SK-N-SH treated with all-trans-retinoic acid at 6 μM for 48 hours (cell line): Measurements from ENCODE around the gene FBXO24.

ENCODE experiments used
- ATAC-seq: fragments of 200-7000 bp; cut with Tn5 transposase; 3 replicates; pipeline ENCODE4 v1.9.1; 2020; ENCODE audit warnings: mild to moderate bottlenecking, moderate library complexity
- ARNTL ChIP-seq: fragments of 450-650 bp; formaldehyde crosslinking; IDR thresholded peaks from 2 replicates; pipeline ENCODE4 v1.5.0; 2020; ENCODE audit warnings: low read depth, mild to moderate bottlenecking, moderate library complexity, borderline replicate concordance
- BACH2 ChIP-seq: fragments of 250-450 bp; sonication (Bioruptor Pico); IDR thresholded peaks from 2 replicates; pipeline ENCODE4 v1.9.0; 2021; ENCODE audit warnings: mild to moderate bottlenecking, borderline replicate concordance
- CSDC2 ChIP-seq: fragments of 250-450 bp; sonication (Bioruptor Pico); IDR thresholded peaks from 2 replicates; pipeline ENCODE4 v1.5.0; 2020; ENCODE audit warnings: mild to moderate bottlenecking, moderate library complexity
- ESRRG ChIP-seq: fragments of 250-450 bp; sonication (Bioruptor Pico); IDR thresholded peaks from 2 replicates; pipeline ENCODE4 v1.6.1; 2021; ENCODE audit warnings: mild to moderate bottlenecking
- GLIS3 ChIP-seq: fragments of 250-450 bp; sonication (Bioruptor Pico); IDR thresholded peaks from 2 replicates; pipeline ENCODE4 v1.5.0; 2020; ENCODE audit warnings: mild to moderate bottlenecking, moderate library complexity
- ISL1 ChIP-seq: fragments of 250-450 bp; sonication (Bioruptor Pico); IDR thresholded peaks from 2 replicates; pipeline ENCODE4 v2.1.2; 2022; ENCODE audit warnings: mild to moderate bottlenecking, moderate library complexity
- OSR1 ChIP-seq: fragments of 250-450 bp; sonication (Bioruptor Pico); IDR thresholded peaks from 2 replicates; pipeline ENCODE4 v1.8.0; 2022; ENCODE audit warnings: moderate library complexity, mild to moderate bottlenecking, inconsistent platforms
- PPARA ChIP-seq: fragments of 250-450 bp; sonication (Bioruptor Pico); IDR thresholded peaks from 2 replicates; pipeline ENCODE4 v1.5.0; 2020; ENCODE audit warnings: mild to moderate bottlenecking, borderline replicate concordance
- RARB ChIP-seq: fragments of 250-450 bp; sonication (Bioruptor Pico); IDR thresholded peaks from 2 replicates; pipeline ENCODE4 v1.8.0; 2021; ENCODE audit warnings: mild to moderate bottlenecking, moderate library complexity
- SNAI2 ChIP-seq: fragments of 250-450 bp; sonication (Bioruptor Pico); IDR thresholded peaks from 2 replicates; pipeline ENCODE4 v1.5.0; 2020; ENCODE audit warnings: mild to moderate bottlenecking, moderate library complexity
- TSHZ2 ChIP-seq: fragments of 250-450 bp; sonication (Bioruptor Pico); IDR thresholded peaks from 2 replicates; pipeline ENCODE4 v1.5.0; 2020; ENCODE audit warnings: mild to moderate bottlenecking, moderate library complexity
- ZC3H10 ChIP-seq: fragments of 250-450 bp; sonication (Bioruptor Pico); IDR thresholded peaks from 2 replicates; pipeline ENCODE4 v1.5.1; 2021; ENCODE audit warnings: mild to moderate bottlenecking, moderate library complexity
- ZFP3 ChIP-seq: fragments of 250-450 bp; sonication (Bioruptor Pico); IDR thresholded peaks from 2 replicates; pipeline ENCODE4 v1.5.0; 2020; ENCODE audit warnings: mild to moderate bottlenecking, moderate library complexity
- ZFP30 ChIP-seq: fragments of 450-650 bp; formaldehyde crosslinking; IDR thresholded peaks from 2 replicates; pipeline ENCODE4 v1.5.0; 2022; ENCODE audit warnings: mild to moderate bottlenecking, moderate library complexity
- ZNF565 ChIP-seq: fragments of 450-650 bp; formaldehyde crosslinking; conservative IDR thresholded peaks from 2 replicates; pipeline ENCODE4 v1.5.0; 2020; ENCODE audit warnings: low read depth, mild to moderate bottlenecking, moderate library complexity
- ZNF70 ChIP-seq: fragments of 450-650 bp; formaldehyde crosslinking; IDR thresholded peaks from 2 replicates; pipeline ENCODE4 v1.5.0; 2020; ENCODE audit warnings: mild to moderate bottlenecking, moderate library complexity
- ZNF8 ChIP-seq: fragments of 450-650 bp; formaldehyde crosslinking; IDR thresholded peaks from 2 replicates; pipeline ENCODE4 v1.5.0; 2020; ENCODE audit warnings: mild to moderate bottlenecking, moderate library complexity
- TF ChIP-seq, protein P1 (sequence below): fragments of 250-450 bp; sonication (Bioruptor Pico); IDR thresholded peaks from 2 replicates; pipeline ENCODE4 v1.5.1; 2020; ENCODE audit warnings: low read depth, mild to moderate bottlenecking, moderate library complexity
- TF ChIP-seq, protein P2 (sequence below): fragments of 250-450 bp; sonication (Bioruptor Pico); IDR thresholded peaks from 2 replicates; pipeline ENCODE4 v1.5.1; 2021; ENCODE audit warnings: mild to moderate bottlenecking, moderate library complexity
- TF ChIP-seq, protein P3 (sequence below): fragments of 250-450 bp; sonication (Bioruptor Pico); IDR thresholded peaks from 2 replicates; pipeline ENCODE4 v1.8.0; 2021; ENCODE audit warnings: low read depth, mild to moderate bottlenecking, moderate library complexity, borderline replicate concordance
- TF ChIP-seq, protein P4 (sequence below): fragments of 250-450 bp; sonication (Bioruptor Pico); IDR thresholded peaks from 2 replicates; pipeline ENCODE4 v1.8.0; 2020; ENCODE audit warnings: mild to moderate bottlenecking, moderate library complexity, borderline replicate concordance

Gene FBXO24

DNA sequence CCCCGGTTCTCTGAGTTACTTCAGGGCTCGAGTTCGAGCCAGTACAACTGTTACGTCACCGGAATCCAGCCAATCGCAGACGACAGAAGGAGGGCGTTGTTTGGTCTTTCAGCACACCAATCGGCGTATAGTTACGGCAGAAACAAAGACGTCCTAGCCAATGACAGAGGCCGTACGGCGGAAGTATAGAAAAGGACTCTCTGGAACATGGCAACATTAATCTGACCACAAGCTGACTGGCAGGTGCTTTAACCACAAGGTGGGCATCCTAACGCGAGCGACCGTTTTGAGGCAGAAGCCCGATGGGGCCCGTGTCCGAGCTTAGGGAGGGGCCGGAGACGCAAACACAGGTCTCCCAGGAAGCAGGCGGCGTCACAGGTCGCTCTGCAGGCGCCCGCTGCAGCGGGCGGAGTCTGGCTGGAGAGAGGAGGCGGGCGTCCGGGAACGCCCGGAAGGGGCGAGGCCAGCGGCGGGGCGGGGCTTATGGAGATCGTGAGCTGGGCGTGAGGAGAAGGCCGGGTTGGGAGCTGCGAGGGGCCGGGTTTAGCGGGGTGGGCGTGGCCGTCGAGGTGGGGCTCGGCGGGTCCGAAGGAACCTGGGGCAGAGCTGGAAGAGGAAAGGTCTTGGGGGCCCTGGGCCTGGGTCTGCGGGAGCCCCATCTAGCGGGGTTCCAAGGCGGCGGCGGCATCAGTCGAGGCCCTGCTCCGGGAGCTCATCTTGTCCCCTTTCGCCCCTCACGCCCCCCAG is 26.0 kb downstream of the FBXO24 start, which contains the start of gene MOSPD3 (continued):
- TF ChIP-seq RARB (CRISPR knock-in tag) = no peak
- no peak for TF ChIP-seq ARNTL (CRISPR knock-in tag)
- TF ChIP-seq BACH2 (CRISPR knock-in tag) = no peak
- TF ChIP-seq OSR1 (CRISPR knock-in tag) = no peak
- TF ChIP-seq, protein P1, sequence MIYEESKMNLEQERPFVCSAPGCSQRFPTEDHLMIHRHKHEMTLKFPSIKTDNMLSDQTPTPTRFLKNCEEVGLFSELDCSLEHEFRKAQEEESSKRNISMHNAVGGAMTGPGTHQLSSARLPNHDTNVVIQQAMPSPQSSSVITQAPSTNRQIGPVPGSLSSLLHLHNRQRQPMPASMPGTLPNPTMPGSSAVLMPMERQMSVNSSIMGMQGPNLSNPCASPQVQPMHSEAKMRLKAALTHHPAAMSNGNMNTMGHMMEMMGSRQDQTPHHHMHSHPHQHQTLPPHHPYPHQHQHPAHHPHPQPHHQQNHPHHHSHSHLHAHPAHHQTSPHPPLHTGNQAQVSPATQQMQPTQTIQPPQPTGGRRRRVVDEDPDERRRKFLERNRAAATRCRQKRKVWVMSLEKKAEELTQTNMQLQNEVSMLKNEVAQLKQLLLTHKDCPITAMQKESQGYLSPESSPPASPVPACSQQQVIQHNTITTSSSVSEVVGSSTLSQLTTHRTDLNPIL (CRISPR knock-in tag) = no peak
- TF ChIP-seq ZNF8 (CRISPR knock-in tag) = no peak
- no peak for TF ChIP-seq ZC3H10 (CRISPR knock-in tag)
- no peak for TF ChIP-seq PPARA (CRISPR knock-in tag)

DNA sequence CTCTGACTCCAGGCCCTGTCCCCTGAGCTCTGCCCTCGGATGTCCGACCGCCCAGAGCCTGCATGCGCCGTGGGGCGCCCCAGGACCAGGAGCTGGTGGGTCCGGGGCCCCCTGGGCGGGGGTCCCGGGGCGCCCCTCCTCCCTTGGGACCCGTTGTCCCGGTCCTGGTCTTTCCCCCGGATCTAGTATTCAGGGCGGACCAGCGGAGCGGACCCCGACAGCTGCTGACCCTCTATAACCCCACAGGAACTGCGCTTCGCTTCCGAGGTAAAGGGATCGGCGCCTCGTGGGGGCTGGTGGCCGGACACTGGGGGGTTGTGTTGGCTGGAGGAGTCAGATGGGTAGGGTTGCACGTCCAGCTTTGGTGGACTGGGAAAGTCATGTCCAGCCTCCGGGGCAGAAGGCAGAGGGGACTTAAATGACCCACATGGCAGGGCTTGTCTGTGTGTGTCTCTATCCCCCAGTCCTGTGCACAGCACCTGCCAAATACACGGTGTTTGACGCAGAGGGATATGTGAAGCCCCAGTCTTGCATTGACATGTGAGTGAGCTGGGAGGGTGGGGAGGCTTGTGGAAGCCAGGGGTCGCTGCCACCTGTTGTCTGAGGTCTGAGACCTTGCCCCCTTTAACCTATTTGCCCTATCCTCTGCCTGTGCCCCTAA is 26.7 kb downstream of the FBXO24 start:
- peak; percentile 25 for ATAC-seq
- TF ChIP-seq ZNF70 (CRISPR knock-in tag) = no peak
- no peak for TF ChIP-seq TSHZ2 (CRISPR knock-in tag)
- TF ChIP-seq GLIS3 (CRISPR knock-in tag) = no peak
- TF ChIP-seq ZC3H10 (CRISPR knock-in tag) = no peak
- TF ChIP-seq, protein P2, sequence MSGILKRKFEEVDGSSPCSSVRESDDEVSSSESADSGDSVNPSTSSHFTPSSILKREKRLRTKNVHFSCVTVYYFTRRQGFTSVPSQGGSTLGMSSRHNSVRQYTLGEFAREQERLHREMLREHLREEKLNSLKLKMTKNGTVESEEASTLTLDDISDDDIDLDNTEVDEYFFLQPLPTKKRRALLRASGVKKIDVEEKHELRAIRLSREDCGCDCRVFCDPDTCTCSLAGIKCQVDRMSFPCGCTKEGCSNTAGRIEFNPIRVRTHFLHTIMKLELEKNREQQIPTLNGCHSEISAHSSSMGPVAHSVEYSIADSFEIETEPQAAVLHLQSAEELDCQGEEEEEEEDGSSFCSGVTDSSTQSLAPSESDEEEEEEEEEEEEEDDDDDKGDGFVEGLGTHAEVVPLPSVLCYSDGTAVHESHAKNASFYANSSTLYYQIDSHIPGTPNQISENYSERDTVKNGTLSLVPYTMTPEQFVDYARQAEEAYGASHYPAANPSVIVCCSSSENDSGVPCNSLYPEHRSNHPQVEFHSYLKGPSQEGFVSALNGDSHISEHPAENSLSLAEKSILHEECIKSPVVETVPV (CRISPR knock-in tag) = no peak
- TF ChIP-seq PPARA (CRISPR knock-in tag) = no peak
- no peak for TF ChIP-seq ZNF565 (CRISPR knock-in tag)

DNA sequence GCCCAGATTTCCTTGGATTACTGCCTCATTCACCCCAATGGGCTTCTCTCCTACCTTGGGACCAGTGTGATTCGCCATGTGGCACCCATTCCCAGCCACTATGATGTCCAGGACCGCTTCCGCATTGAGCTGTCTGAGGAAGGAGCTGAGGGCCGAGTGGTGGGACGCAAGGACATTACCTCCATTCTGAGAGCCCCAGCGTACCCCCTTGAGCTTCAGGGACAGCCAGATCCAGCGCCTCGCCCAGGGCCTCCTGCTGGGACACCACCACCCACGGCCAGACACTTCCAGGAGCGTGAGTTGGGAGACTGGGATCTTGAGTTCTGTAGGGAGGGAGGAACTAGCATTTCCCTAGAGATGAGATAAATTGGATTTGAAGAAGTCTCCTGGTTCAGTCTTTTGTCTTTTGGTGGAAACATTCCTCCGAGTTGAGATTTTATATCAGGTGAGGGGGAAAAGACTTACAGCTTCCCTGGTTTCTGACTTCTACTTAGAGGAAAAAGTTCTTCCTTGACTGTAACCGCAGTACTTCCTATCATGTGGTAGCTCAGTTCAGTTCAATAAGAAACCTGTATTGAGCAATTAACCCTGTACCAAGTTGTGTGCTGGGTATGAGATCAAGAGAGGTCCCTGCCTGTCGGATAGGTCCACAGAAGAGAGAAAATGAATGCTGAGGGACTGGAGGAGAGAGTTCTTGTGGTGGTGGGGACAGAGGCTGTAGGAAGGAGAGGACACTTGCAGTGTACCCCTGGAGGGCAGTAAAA is 27.5 kb downstream of the FBXO24 start:
- no peak for TF ChIP-seq ZNF565 (CRISPR knock-in tag)
- TF ChIP-seq, protein P2 (CRISPR knock-in tag) = no peak
- TF ChIP-seq ARNTL (CRISPR knock-in tag) = no peak
- TF ChIP-seq OSR1 (CRISPR knock-in tag) = no peak
- TF ChIP-seq SNAI2 (CRISPR knock-in tag) = no peak
- no peak for TF ChIP-seq ZFP3 (CRISPR knock-in tag)
- no peak for TF ChIP-seq RARB (CRISPR knock-in tag)
- TF ChIP-seq ZNF8 (CRISPR knock-in tag) = no peak
- TF ChIP-seq ZNF70 (CRISPR knock-in tag) = no peak
- TF ChIP-seq, protein P3, sequence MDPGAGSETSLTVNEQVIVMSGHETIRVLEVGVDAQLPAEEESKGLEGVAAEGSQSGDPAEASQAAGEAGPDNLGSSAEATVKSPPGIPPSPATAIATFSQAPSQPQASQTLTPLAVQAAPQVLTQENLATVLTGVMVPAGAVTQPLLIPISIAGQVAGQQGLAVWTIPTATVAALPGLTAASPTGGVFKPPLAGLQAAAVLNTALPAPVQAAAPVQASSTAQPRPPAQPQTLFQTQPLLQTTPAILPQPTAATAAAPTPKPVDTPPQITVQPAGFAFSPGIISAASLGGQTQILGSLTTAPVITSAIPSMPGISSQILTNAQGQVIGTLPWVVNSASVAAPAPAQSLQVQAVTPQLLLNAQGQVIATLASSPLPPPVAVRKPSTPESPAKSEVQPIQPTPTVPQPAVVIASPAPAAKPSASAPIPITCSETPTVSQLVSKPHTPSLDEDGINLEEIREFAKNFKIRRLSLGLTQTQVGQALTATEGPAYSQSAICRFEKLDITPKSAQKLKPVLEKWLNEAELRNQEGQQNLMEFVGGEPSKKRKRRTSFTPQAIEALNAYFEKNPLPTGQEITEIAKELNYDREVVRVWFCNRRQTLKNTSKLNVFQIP (CRISPR knock-in tag) = no peak
- no peak for TF ChIP-seq ZFP30
- no peak for TF ChIP-seq CSDC2 (CRISPR knock-in tag)
- TF ChIP-seq BACH2 (CRISPR knock-in tag) = no peak
- TF ChIP-seq, protein P4, sequence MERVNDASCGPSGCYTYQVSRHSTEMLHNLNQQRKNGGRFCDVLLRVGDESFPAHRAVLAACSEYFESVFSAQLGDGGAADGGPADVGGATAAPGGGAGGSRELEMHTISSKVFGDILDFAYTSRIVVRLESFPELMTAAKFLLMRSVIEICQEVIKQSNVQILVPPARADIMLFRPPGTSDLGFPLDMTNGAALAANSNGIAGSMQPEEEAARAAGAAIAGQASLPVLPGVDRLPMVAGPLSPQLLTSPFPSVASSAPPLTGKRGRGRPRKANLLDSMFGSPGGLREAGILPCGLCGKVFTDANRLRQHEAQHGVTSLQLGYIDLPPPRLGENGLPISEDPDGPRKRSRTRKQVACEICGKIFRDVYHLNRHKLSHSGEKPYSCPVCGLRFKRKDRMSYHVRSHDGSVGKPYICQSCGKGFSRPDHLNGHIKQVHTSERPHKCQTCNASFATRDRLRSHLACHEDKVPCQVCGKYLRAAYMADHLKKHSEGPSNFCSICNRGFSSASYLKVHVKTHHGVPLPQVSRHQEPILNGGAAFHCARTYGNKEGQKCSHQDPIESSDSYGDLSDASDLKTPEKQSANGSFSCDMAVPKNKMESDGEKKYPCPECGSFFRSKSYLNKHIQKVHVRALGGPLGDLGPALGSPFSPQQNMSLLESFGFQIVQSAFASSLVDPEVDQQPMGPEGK (CRISPR knock-in tag) = no peak
- no peak for TF ChIP-seq ISL1 (CRISPR knock-in tag)
- no peak for TF ChIP-seq PPARA (CRISPR knock-in tag)
- TF ChIP-seq ESRRG = no peak
- no peak for ATAC-seq
